ENCODE data around the gene SDF4.

Gene SDF4

GRCh38 chr1:1231400-1232207, at the start of gene SDF4:
SDF4 (minus strand) TSS chr1:1232001; CDS start chr1:1228772, 3,229 bp downstream.
- H3K9me3 ChIP-seq (ENCODE audit: severe bottlenecking) = no peaks in the 10 kb centered on the region
- H3K27ac ChIP-seq = peak within 1 kb of the TSS; percentile 96
- peaks cover 40% of the 10 kb centered on the region for H3K36me3 ChIP-seq
- peak within 1 kb of the TSS; percentile 95 for H3K4me3 ChIP-seq (ENCODE audit: low read depth, low read length)
- peak; percentile 96 for DNase-seq
- H3K27me3 ChIP-seq (ENCODE audit: insufficient read depth, low read depth, severe bottlenecking) = no peaks in the 10 kb centered on the region
- no peak for TF ChIP-seq CTCF (IDR thresholded peaks at IDR 0.05; ENCODE audit: low read depth, low read length)

GRCh38 chr1:1280782-1281481, 49.1 kb upstream of the SDF4 start:
- Histone ChIP-seq H3K9me3 (ENCODE audit: severe bottlenecking) (no peaks in the 10 kb centered on the region), H3K27me3 (ENCODE audit: insufficient read depth, low read depth, severe bottlenecking) (no peaks in the 10 kb centered on the region), H3K36me3 (no peaks in the 10 kb centered on the region), H3K4me3 (ENCODE audit: low read depth, low read length) (no peak overlapping the region), H3K27ac (no peak overlapping the region)
- no peak for TF ChIP-seq CTCF (IDR thresholded peaks at IDR 0.05; ENCODE audit: low read depth, low read length)
- no peak for DNase-seq

- no peak for TF ChIP-seq CTCF (IDR thresholded peaks at IDR 0.05; ENCODE audit: low read depth, low read length)
- no peak overlapping the region for H3K27ac ChIP-seq
- DNase-seq = no peak
- H3K4me3 ChIP-seq (ENCODE audit: low read depth, low read length) = no peak overlapping the region
- H3K27me3 ChIP-seq (ENCODE audit: insufficient read depth, low read depth, severe bottlenecking) = no peaks in the 10 kb centered on the region
- H3K9me3 ChIP-seq (ENCODE audit: severe bottlenecking) = no peaks in the 10 kb centered on the region
- no peaks in the 10 kb centered on the region for H3K36me3 ChIP-seq
Observed at GRCh38 chr1:1279028-1279427, 47.2 kb upstream of the SDF4 start.

GRCh38 chr1:1278620-1279019, 46.8 kb upstream of the SDF4 start:
- no peak overlapping the region for H3K4me3 ChIP-seq (ENCODE audit: low read depth, low read length)
- H3K27me3 ChIP-seq (ENCODE audit: insufficient read depth, low read depth, severe bottlenecking) = no peaks in the 10 kb centered on the region
- TF ChIP-seq CTCF (IDR thresholded peaks at IDR 0.05; ENCODE audit: low read depth, low read length) = no peak
- no peaks in the 10 kb centered on the region for H3K9me3 ChIP-seq (ENCODE audit: severe bottlenecking)
- no peak for DNase-seq
- H3K27ac ChIP-seq = no peak overlapping the region
- H3K36me3 ChIP-seq = no peaks in the 10 kb centered on the region

- TF ChIP-seq CTCF (IDR thresholded peaks at IDR 0.05; ENCODE audit: low read depth, low read length) = no peak
- no peak for DNase-seq
- Histone ChIP-seq H3K9me3 (ENCODE audit: severe bottlenecking) (no peaks in the 10 kb centered on the region), H3K27ac (peak overlapping the region; percentile 97), H3K27me3 (ENCODE audit: insufficient read depth, low read depth, severe bottlenecking) (no peaks in the 10 kb centered on the region), H3K4me3 (ENCODE audit: low read depth, low read length) (no peak overlapping the region), H3K36me3 (peaks cover 16% of the 10 kb centered on the region)
Observed at GRCh38 chr1:1275836-1276235, 44.0 kb upstream of the SDF4 start.
